GM12891 (cell line): ENCODE data around the gene AEBP1.

ENCODE experiments used
- DNase-seq: peaks from one replicate; pipeline ENCODE4 v3.0.0; 2011; ENCODE audit warnings: low spot score; ENCODE audit not compliant: insufficient read length
- FAIRE-seq: peaks from 2 replicates; lab custom pipeline; 2011; peaks lifted over from hg19 to GRCh38; lab: Jason Lieb, UNC
- PAX5 ChIP-seq: IDR thresholded peaks from 2 replicates; pipeline ENCODE4 v1.6.1; 2011; ENCODE audit warnings: low read length, moderate library complexity, mild to moderate bottlenecking; ENCODE audit not compliant: insufficient read depth, severe bottlenecking
- POLR2A ChIP-seq: IDR thresholded peaks from 2 replicates; pipeline ENCODE4 v1.6.1; 2011; ENCODE audit warnings: low read depth, low read length, control low read depth
- POLR2AphosphoS5 ChIP-seq: IDR thresholded peaks from 2 replicates; pipeline ENCODE4 v1.6.1; 2011; ENCODE audit warnings: low read depth, low read length, control low read depth
- POU2F2 ChIP-seq: IDR thresholded peaks from 2 replicates; pipeline ENCODE4 v1.6.1; 2011; ENCODE audit warnings: low read depth, mild to moderate bottlenecking, control low read depth, low read length, moderate library complexity
- SPI1 ChIP-seq: IDR thresholded peaks from 2 replicates; pipeline ENCODE4 v1.6.1; 2011; ENCODE audit warnings: low read depth, low read length, control low read depth
- TAF1 ChIP-seq: IDR thresholded peaks from 2 replicates; pipeline ENCODE4 v1.6.1; 2011; ENCODE audit warnings: low read depth, low read length, control low read depth

The AEBP1 gene

GRCh38 chr7:44061645-44062179 is 42.4 kb upstream of the AEBP1 start:
- no peak for FAIRE-seq
- no peak for TF ChIP-seq SPI1
- TF ChIP-seq POLR2AphosphoS5, result peak; percentile 61; the same call in 1 of the 2 replicates
- no peak for DNase-seq

GRCh38 chr7:44062180-44062902 is 41.8 kb upstream of the AEBP1 start:
- DNase-seq (no peak), FAIRE-seq (no peak)
- TF ChIP-seq POU2F2 (no peak), POLR2AphosphoS5 (0 out of 2 replicates have a peak, but pooled peaks have one; percentile 10), SPI1 (no peak), PAX5 (no peak)

- TF ChIP-seq POLR2A, result 0 out of 2 replicates have a peak, but pooled peaks have one; percentile 34
- TF ChIP-seq PAX5, result no peak
- FAIRE-seq (no peak), DNase-seq (no peak)
Observed at GRCh38 chr7:44062903-44063295, 41.2 kb upstream of the AEBP1 start.

- DNase-seq (no peak), FAIRE-seq (no peak)
Observed at GRCh38 chr7:44063547-44063893, 40.6 kb upstream of the AEBP1 start.

GRCh38 chr7:44063894-44064651 is 40.1 kb upstream of the AEBP1 start:
- no peak for DNase-seq
- TF ChIP-seq POLR2A (0 out of 2 replicates have a peak, but pooled peaks have one; percentile 7), TAF1 (no peak), POU2F2 (0 out of 2 replicates have a peak, but pooled peaks have one; percentile 27), POLR2AphosphoS5 (no peak; the same call in 1 of the 2 replicates)
- FAIRE-seq, result no peak

More at GRCh38 chr7:44063547-44063893, 40.6 kb upstream of the AEBP1 start:
- no peak for TF ChIP-seq PAX5
- TF ChIP-seq SPI1, result no peak
- TF ChIP-seq POLR2A, result no peak

GRCh38 chr7:44064791-44065430 is 39.2 kb upstream of the AEBP1 start:
- DNase-seq (no peak), FAIRE-seq (peak; percentile 13)
- no peak for TF ChIP-seq POLR2AphosphoS5
- no peak for TF ChIP-seq PAX5
- no peak for TF ChIP-seq POLR2A
- no peak for TF ChIP-seq TAF1
- no peak for TF ChIP-seq SPI1
- no peak for TF ChIP-seq POU2F2

- DNase-seq (no peak), FAIRE-seq (peak; percentile 20)
- peak; percentile 57; the same call in 1 of the 2 replicates for TF ChIP-seq POLR2AphosphoS5
- no peak for TF ChIP-seq SPI1
- TF ChIP-seq PAX5, result no peak
Observed at GRCh38 chr7:44065431-44066110, 38.6 kb upstream of the AEBP1 start, which contains the start of gene PGAM2. Gene PGAM2, minus strand, starts transcription at chr7:44065567. Its CDS starts 38 bp downstream, at chr7:44065529.

GRCh38 chr7:44066111-44066460 is 38.1 kb upstream of the AEBP1 start:
- FAIRE-seq, result no peak
- DNase-seq, result no peak
- TF ChIP-seq POLR2AphosphoS5 (peak; percentile 10; the same call in 1 of the 2 replicates), TAF1 (no peak)

GRCh38 chr7:44066494-44067063 is 37.6 kb upstream of the AEBP1 start:
- DNase-seq, result no peak
- peak; percentile 20 for FAIRE-seq
- TF ChIP-seq POLR2A, result no peak
